ENCODE measurements around the gene RPLP1.

- TF ChIP-seq POLR2A (IDR thresholded peaks at IDR 0.05) (no peak), CTCF (IDR thresholded peaks at IDR 0.05) (no peak)
Measured at GRCh38 chr15:69414701-69415167, 37.9 kb upstream of the RPLP1 start.

Measured in heart left ventricle (tissue), 13 donors.